Measurements from ENCODE around the gene HIF1AN.

GRCh38 chr10:100505164-100505563 lies 30.6 kb upstream of the HIF1AN start:
- TF ChIP-seq POLR2A (IDR thresholded peaks at IDR 0.05; ENCODE audit: low read length) = no peak
- no peak for TF ChIP-seq GATA1 (IDR thresholded peaks at IDR 0.05; ENCODE audit: low read depth, low read length)

Measured in erythroblast (primary cell).